Activated CD8-positive, alpha-beta T cell treated with anti-CD3 and anti-CD28 coated beads for 36 hours (primary cell): ENCODE measurements around the gene SPATA20. TPM values are rescaled to one million over a fixed set of nuclear protein-coding genes. Genes with fewer than 3 reads are reported as not detected.

Experiments used
- ATAC-seq: fragments of 200-7000 bp; cut with Tn5 transposase; one replicate; pipeline ENCODE4 v1.10.0; 2021; ENCODE audit warnings: mild to moderate bottlenecking, moderate library complexity
- CTCF ChIA-PET: fragments of 350-600 bp; sonication (Branson Sonifier 250); formaldehyde crosslinking; loops from one replicate; lab custom pipeline; 2021; ENCODE audit warnings: antibody characterized with exemption; lab: Charles Lee
- POLR2A ChIA-PET: fragments of 350-600 bp; sonication (Branson Sonifier 250); formaldehyde crosslinking; loops from one replicate; lab custom pipeline; 2021; ENCODE audit warnings: antibody characterized with exemption; lab: Charles Lee
- DNase-seq: peaks from one replicate; pipeline ENCODE4 v3.0.0-alpha.2; 2020
- H3K27ac Mint-ChIP-seq: one replicate; pipeline ENCODE4 v1.8.0; 2021; ENCODE audit warnings: mild to moderate bottlenecking, mixed read lengths
- H3K27me3 Mint-ChIP-seq: one replicate; pipeline ENCODE4 v1.8.0; 2021; ENCODE audit warnings: mixed read lengths
- H3K36me3 Mint-ChIP-seq: one replicate; pipeline ENCODE4 v1.8.0; 2021; ENCODE audit warnings: low read depth, mixed read lengths
- H3K4me1 Mint-ChIP-seq: one replicate; pipeline ENCODE4 v1.8.0; 2021; ENCODE audit warnings: low read depth, mixed read lengths
- H3K4me3 Mint-ChIP-seq: one replicate; pipeline ENCODE4 v1.8.0; 2021; ENCODE audit warnings: mild to moderate bottlenecking, moderate library complexity, mixed read lengths
- H3K9me3 Mint-ChIP-seq: one replicate; pipeline ENCODE4 v1.8.0; 2021; ENCODE audit warnings: mixed read lengths
- intact Hi-C: fragments of 100-400 bp; cut with micrococcal nuclease; formaldehyde crosslinking; loops from one replicate; pipeline ENCODE4 v1.10.0; 2022
- total RNA-seq, 2 experiments: library from RNA; stranded (reverse); gene quantifications; one replicate each; pipeline ENCODE4 v1.2.3, GENCODE V29; 2021
- TF ChIP-seq, protein P1 (sequence below): fragments of 200-600 bp; IDR thresholded peaks from one replicate; pipeline ENCODE4 v1.8.0; 2022; ENCODE audit warnings: antibody characterized with exemption, mild to moderate bottlenecking

SPATA20 gene
- total RNA-seq, 2 experiments from 2014 or later, result 29.0 to 36.2 TPM

DNA sequence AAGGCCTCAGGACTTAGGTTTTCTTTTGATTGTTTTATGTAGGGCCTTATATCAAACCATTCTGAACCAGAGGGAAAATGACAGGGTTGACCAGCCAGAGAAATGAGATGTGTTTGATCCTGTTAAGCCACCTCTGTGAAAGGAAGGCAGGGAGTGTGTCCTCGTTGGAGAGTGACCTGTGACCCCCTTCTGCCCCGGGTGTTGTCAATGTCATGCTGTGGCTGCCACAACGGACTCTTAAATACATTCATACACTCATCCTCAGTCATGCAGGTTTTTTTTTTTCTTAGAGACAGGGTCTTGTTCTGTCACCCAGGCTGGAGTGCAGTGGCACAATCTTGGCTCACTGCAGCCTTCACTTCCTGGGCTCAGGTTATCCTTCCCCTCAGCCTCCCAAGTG lies 32.6 kb upstream of the SPATA20 start:
- H3K4me3 Mint-ChIP-seq, result no peak overlapping the region
- TF ChIP-seq, protein P1, sequence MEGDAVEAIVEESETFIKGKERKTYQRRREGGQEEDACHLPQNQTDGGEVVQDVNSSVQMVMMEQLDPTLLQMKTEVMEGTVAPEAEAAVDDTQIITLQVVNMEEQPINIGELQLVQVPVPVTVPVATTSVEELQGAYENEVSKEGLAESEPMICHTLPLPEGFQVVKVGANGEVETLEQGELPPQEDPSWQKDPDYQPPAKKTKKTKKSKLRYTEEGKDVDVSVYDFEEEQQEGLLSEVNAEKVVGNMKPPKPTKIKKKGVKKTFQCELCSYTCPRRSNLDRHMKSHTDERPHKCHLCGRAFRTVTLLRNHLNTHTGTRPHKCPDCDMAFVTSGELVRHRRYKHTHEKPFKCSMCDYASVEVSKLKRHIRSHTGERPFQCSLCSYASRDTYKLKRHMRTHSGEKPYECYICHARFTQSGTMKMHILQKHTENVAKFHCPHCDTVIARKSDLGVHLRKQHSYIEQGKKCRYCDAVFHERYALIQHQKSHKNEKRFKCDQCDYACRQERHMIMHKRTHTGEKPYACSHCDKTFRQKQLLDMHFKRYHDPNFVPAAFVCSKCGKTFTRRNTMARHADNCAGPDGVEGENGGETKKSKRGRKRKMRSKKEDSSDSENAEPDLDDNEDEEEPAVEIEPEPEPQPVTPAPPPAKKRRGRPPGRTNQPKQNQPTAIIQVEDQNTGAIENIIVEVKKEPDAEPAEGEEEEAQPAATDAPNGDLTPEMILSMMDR, result no peak
- H3K27me3 Mint-ChIP-seq, result no peaks in the 10 kb centered on the region
- CTCF ChIA-PET, result interaction anchor here (1.1 to 1.2 kb wide), 2 partner anchors 13 to 31 kb away, joined by 3 to 7 read pairs; no protein-coding TSS in a partner anchor
- peaks cover 26% of the 10 kb centered on the region for H3K4me1 Mint-ChIP-seq
- H3K9me3 Mint-ChIP-seq, result no peaks in the 10 kb centered on the region
- POLR2A ChIA-PET, result interaction anchor here (1.2 kb wide), 1 partner anchor 31 kb away, joined by 3 read pairs; no protein-coding TSS in a partner anchor
- no peak overlapping the region for H3K27ac Mint-ChIP-seq
- DNase-seq (no peak), ATAC-seq (no peak)
- peaks cover 4% of the 10 kb centered on the region for H3K36me3 Mint-ChIP-seq
- intact Hi-C loops, result no loop called here

DNA sequence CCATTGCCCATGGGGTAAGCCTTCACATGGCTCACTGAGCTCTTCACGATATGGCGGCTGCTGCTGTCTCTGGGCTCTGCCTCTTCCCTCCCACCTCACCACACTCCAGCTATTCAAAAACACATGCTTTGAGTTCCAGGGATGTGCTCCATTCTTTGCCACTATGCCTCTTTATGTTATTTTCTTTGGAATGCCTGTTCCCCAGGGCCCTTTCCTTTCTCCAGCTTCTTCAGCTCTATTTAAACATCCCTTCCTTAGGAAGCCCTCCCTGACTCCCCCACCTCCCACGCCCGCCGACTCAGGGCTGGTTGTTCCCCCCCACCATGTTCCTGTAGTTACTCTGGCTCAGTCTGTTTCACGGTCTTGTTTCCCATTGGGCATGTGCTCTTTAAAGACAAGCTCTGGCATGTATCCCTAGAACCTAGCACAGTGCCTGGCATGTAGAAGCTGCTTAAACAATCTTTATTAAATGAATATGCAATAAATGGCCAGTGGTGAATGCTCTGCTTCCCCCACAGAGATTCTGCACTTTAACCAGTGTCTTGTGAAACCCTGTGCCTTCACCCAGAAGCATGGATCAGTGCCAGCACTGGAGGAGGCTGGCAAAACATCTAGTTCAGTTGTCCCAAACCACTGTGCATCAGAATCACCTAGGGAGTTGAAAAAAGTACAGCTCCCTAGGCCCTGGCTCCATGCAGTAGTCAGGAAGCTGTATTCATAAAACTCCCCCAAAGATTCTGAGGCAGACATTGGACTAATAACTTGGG lies 31.9 kb upstream of the SPATA20 start:
- intact Hi-C loops, result no loop called here
- Mint-ChIP-seq H3K4me1 (peaks cover 19% of the 10 kb centered on the region), H3K9me3 (no peaks in the 10 kb centered on the region), H3K27ac (no peak overlapping the region), H3K27me3 (no peaks in the 10 kb centered on the region), H3K4me3 (no peak overlapping the region), H3K36me3 (no peaks in the 10 kb centered on the region)
- ChIA-PET CTCF (interaction anchor here (0.7 to 2.0 kb wide), 6 partner anchors 11 to 153 kb away, joined by 3 to 7 read pairs (median 3); no protein-coding TSS in a partner anchor), POLR2A (interaction anchor here (1.2 kb wide), 1 partner anchor 32 kb away, joined by 3 read pairs; no protein-coding TSS in a partner anchor)
- TF ChIP-seq, protein P1, result no peak
- no peak for ATAC-seq
- no peak for DNase-seq

DNA sequence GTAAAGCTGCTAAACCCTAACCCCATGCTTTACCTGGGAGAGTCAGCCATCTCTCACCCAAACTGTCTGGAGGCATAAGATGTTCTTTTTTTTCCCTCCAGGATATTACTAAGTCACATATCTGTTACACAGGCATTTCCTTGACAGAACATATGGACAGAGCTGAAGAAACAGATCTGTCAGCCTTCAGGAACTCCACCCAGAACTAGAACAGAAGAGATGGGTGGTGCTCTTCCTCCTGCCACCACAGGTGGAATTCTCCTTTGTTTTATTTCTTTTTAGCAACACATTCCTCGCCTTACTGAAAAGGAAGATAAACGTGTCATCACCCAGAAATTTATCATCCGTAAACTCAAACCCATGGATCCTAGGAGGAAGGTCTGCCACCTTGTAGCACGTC lies 30.0 kb upstream of the SPATA20 start:
- H3K9me3 Mint-ChIP-seq, result no peaks in the 10 kb centered on the region
- no peak overlapping the region for H3K27ac Mint-ChIP-seq
- POLR2A ChIA-PET, result interaction anchor here (0.6 to 1.6 kb wide), 2 partner anchors 14 to 33 kb away, joined by 3 read pairs; no protein-coding TSS in a partner anchor
- ATAC-seq, result no peak
- H3K4me1 Mint-ChIP-seq, result peaks cover 3% of the 10 kb centered on the region
- no peak overlapping the region for H3K4me3 Mint-ChIP-seq
- no peaks in the 10 kb centered on the region for H3K36me3 Mint-ChIP-seq
- CTCF ChIA-PET, result interaction anchor here (1.2 to 2.0 kb wide), 3 partner anchors 13 to 34 kb away, joined by 3 to 4 read pairs (median 3); no protein-coding TSS in a partner anchor
- no peak for DNase-seq
- no peaks in the 10 kb centered on the region for H3K27me3 Mint-ChIP-seq
- intact Hi-C loops, result no loop called here
- TF ChIP-seq, protein P1, result no peak

DNA sequence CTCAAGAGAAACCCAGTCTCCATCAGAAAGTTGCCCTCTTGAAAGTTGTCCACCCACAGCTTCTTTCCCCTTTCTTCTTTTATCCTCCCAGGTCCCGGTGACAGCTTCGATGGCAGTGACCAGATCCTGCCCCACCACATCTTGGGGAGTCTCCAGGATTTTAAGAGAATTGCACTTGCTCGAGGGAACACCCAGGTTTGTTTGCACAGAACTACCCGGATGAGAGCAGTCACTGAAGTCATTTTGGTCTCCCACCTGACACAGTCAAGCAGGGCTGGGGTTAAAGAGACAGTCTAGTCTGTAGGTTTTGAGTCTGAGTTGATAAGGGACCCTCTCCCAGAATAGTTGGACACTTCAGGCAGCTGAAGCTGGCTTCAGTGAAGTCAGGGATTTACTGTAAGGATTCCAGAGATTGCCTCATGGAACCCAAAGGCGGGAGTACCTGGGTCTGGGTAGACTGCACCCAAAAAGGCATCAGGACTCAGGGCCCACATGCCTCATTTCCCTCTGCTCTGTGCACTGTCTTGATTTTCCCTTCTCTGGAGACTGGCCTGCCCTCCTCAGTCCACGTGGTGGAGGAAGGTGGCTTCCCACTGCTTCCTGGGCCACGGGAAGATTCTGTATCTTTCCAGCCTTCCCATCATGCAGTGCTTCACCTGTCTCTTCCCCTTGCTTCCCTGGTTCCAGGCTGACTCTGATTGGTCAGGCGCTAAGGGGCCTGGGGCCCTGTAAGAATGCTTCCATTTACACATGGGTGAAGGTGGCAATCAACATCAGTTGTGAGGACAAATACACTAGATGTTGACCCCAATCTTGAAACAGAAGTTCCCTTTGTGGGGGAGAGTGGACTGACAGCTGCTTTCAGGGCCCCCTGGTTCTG lies 29.2 kb upstream of the SPATA20 start:
- Mint-ChIP-seq H3K9me3 (no peaks in the 10 kb centered on the region), H3K4me3 (no peak overlapping the region), H3K27ac (no peak overlapping the region), H3K27me3 (no peaks in the 10 kb centered on the region), H3K4me1 (no peaks in the 10 kb centered on the region), H3K36me3 (no peaks in the 10 kb centered on the region)
- DNase-seq, result no peak
- CTCF ChIA-PET, result interaction anchor here (1.6 kb wide), 1 partner anchor 24 kb away, joined by 3 read pairs; no protein-coding TSS in a partner anchor
- POLR2A ChIA-PET, result interaction anchor here (0.6 to 1.6 kb wide), 2 partner anchors 15 to 34 kb away, joined by 3 read pairs; no protein-coding TSS in a partner anchor
- TF ChIP-seq, protein P1, result no peak
- ATAC-seq, result no peak
- intact Hi-C loops, result no loop called here
